LNCAP (cell line): Measurements from ENCODE around the gene RUNX3.

Source experiments
- TF ChIP-seq, protein P1 (sequence below): fragments of 450-650 bp; IDR thresholded peaks from 2 replicates; pipeline ENCODE4 v1.5.1; 2017; ENCODE audit warnings: mild to moderate bottlenecking

Gene RUNX3

DNA sequence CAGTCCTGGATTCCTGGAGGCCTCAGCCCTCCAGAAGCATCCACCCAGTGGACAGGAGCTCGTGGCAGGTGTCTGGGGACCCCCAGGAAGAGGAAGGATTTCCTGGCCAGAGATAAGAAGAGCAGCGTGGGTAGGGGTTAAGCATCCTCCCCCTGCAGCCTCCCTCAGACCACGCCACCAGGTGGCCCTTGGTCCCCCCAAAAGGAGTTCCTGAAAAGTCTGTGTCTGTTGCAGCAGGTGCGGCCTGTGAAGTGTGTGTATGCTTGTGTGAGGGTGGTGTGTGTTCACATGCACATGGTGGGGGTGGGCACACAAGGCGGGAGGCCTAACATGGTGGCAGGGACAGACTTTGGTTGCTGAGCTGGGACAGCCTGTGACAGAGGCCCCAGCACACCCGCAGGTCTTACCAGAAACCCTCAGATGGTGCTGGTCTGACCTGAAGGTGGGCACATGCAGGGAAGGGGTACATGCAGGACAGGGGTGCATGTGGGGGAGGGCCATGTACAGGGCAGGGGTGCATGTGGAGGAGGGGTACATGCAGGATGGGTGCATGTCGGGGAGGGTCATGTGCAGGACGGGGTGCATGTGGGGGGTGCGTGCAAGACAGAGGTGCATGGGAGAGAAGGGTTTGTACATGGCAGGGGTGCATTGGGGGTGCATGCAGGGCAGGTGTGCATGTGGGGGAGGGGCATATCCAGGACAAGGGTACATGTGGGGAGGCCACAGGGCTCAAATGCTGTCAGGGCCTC is 18.2 kb upstream of the RUNX3 start:
- TF ChIP-seq, protein P1, sequence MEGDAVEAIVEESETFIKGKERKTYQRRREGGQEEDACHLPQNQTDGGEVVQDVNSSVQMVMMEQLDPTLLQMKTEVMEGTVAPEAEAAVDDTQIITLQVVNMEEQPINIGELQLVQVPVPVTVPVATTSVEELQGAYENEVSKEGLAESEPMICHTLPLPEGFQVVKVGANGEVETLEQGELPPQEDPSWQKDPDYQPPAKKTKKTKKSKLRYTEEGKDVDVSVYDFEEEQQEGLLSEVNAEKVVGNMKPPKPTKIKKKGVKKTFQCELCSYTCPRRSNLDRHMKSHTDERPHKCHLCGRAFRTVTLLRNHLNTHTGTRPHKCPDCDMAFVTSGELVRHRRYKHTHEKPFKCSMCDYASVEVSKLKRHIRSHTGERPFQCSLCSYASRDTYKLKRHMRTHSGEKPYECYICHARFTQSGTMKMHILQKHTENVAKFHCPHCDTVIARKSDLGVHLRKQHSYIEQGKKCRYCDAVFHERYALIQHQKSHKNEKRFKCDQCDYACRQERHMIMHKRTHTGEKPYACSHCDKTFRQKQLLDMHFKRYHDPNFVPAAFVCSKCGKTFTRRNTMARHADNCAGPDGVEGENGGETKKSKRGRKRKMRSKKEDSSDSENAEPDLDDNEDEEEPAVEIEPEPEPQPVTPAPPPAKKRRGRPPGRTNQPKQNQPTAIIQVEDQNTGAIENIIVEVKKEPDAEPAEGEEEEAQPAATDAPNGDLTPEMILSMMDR, result no peak

- TF ChIP-seq, protein P1, result no peak
Observed at GRCh38 chr1:24946861-24947658, 17.0 kb upstream of the RUNX3 start.

- TF ChIP-seq, protein P1, result no peak
Observed at GRCh38 chr1:24945354-24946326, 15.6 kb upstream of the RUNX3 start.

- TF ChIP-seq, protein P1, result no peak
Observed at GRCh38 chr1:24944318-24944717, 14.2 kb upstream of the RUNX3 start.

DNA sequence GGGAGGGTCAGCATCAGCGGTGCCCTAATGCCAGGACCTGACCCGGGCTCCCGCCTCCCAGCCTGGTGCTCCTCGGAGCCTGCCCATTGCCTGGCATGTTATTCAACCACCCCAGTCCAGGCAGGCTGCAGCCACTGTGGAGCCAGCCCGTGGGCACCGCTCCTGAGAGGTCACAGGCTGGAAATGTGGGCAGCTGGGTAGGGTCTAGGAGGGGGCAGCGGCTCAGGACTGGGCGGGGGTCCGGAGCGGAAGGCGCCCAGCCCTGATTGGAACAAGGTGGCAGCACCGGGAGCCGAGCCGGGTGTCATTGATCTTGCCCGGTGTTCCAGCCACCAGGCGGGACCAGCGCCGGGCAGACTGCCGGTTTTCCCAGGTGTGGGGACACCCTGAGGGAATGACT is 12.7 kb upstream of the RUNX3 start:
- TF ChIP-seq, protein P1, result no peak

DNA sequence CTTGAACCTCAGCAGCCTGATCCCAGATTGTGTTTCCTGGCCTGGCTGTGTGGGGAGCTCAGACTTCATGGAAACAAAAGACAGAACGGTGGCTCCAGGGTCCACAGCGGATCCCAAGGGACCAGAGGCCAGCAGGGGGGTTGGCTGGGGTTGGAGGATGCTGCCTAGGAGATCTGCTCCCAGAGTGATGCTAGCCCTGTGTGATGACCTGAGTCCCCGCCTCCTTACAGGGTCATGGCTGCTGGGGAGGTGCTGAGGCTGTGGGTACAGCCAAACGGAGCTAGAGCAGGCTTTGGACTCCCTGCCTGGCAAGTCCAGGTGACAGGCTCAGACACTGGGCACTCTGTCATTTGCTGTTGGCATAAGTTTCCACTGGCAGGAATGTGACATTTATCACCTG is 11.5 kb upstream of the RUNX3 start:
- TF ChIP-seq, protein P1, result no peak

DNA sequence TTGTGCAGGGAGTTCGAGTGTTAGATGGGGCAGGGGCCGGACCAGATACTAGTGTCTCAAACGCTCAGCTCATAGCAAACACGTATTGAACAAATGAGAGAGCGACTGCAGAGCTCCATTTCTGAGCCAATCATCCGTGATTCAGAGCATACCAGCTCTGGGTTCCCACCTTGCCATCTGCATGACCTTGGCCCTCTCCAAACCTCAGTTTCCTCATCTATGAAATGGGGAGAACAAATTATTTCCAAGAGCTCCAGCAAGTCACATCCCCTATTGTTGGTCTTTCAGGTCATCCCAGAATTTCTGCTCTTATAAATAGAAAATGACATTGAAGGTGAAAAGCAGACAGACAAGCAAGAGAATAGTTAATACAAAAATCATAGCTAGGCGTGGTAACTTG is 10.2 kb upstream of the RUNX3 start:
- TF ChIP-seq, protein P1, result no peak
